HG03378 (cell line): ENCODE measurements around the gene PLA2G5.
A peak's percentile ranks its signal among the peaks of the same experiment; 100 is the strongest.
"Not testable (repeated sequence)": the region's sequence is repeated elsewhere in the genome, so short reads cannot be mapped to it uniquely, and the experiment has no call there.

Experiments used
- ATAC-seq: cut with Tn5 transposase; IDR thresholded peaks from one replicate; pipeline ENCODE4 v1.9.1; 2021; ENCODE audit warnings: mild to moderate bottlenecking, moderate library complexity; ENCODE audit not compliant: unreplicated experiment

Gene PLA2G5

GRCh38 chr1:20115479-20115878 is 45.5 kb downstream of the PLA2G5 start:
- no peak for ATAC-seq

DNA sequence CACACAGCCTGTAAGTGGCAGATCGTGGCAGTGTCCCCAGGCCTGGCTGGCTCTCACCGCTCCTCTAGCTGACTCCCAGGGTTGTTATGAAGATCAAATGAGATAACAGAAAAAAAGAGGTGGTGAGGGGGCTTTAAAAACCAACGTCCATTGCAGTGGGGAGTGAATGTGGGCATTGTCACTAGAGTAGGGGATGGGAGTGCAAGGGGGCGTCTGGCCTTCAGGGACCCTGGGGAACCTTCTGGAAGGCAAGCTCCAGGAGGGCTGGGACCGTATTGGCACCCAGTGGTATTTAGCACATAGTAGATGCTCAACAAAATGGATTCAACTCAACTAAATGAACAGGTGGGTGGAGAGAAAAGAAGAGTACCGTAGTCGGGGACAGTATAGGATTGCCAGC is 45.9 kb downstream of the PLA2G5 start:
- no peak for ATAC-seq

DNA sequence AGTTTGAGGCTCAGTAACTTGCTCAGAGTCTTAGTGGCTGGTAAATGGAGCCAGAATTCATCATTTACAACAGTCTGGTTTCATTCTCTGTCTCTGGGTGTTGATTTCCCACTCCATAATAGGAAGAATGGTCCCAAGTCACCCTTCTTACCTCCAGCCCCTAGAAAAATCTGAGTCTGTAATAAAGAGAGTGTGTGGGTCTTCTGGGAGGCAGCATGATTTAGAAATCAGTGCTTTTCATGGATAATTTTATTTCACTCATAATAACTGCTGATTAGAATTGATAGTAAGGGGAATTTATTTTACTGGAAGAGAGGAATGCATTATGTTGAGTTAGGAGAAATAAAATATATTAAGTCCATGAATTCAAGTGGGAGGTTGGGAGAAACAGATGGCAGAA is 47.2 kb downstream of the PLA2G5 start:
- ATAC-seq: no peak

- no peak for ATAC-seq
These were observed 49.4 kb downstream of the PLA2G5 start, which contains the start of gene PLA2G2D for GRCh38 chr1:20119347-20119746. Gene PLA2G2D, minus strand, starts transcription at chr1:20119536. Its CDS starts 38 bp downstream, at chr1:20119498.

DNA sequence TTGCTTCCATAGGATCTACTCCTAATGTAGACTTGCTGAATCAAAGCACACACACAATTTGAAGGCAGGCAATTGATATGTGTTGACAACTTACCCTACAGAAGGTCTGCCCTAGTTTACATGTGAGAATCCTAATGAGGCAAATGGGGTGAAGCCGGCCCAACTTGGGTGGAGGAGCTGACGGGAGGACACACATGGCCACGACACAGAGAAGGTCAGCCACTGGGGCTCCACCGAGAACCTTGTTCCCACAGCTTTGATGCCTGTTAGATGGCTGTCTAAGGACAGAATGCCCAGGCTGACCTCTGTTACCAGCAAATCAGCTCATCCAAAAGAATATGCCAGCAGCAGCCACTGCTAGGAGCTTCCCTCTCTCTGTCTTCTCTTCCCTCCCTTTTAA is 50.8 kb downstream of the PLA2G5 start:
- ATAC-seq: no peak

- no peak for ATAC-seq
These were observed 53.9 kb downstream of the PLA2G5 start for GRCh38 chr1:20123722-20124455.

- ATAC-seq: no peak
These were observed 54.6 kb downstream of the PLA2G5 start for GRCh38 chr1:20124456-20125057.

- no peak for ATAC-seq
These were observed 55.1 kb downstream of the PLA2G5 start for GRCh38 chr1:20125100-20125499.

DNA sequence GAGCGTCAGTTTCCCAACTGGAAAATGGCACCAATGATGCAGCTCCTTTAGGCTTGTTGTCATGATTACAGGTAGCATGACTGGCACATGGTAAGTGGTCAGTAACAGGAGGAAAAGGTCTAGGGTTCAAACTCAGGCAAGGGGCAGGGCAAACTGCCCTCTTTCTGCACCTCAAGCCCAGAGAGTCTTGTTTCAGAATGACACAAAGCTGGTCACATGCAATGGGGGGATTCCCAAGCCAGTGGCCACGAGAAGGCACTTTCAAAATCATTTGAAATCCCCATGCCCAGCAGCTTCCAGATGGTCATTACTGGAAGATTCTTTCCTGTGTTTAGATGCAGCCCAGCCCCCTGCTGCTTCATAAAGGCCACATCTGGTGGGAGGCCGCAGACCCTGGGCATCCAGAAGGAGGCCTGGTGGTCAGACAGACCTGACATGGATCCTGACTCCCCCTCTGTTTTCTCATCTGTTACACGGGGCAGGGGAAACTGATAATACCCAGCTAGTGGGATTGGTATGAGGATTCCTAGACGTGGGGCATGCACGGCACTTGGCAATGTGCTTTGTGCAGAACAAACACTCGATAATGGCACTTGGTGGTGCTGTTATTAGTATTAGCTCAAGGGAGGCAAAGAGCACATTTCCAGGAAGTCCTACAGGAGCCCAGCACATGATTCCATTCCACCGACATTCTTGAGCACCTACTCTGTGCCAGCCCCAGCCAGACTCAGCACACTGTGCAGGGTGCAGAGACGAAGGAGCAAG is 56.2 kb downstream of the PLA2G5 start:
- ATAC-seq: peak; percentile 47

DNA sequence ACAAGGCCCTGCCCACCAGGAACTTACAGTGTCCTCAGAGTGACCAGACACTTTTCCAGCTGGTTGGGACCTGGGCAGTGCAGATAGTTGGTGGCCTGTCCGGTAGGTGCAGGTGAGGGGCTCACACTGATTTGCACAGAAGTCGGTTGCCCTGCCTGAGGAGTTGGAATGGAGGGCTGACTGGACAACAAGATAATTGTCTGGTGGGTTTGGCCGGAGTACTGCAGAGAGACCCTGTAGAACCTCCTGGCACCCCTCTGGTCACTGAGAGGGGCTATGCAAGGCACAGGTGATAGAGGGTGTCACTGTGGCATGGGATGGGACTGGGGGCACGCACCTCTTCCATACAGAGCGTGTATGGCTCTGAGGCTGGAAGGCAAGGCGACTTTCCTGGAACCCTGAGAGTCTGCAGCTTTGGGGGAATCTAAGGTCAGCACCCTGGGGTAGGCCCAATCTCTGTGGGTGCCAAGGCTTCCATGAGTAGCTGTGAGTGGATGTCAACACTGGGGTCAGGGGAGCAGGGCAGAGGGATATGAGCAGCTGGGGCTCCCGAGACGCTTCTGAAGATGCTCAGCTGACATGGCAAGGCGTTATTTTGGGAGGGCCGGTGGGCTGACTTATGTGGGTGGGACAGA is 56.9 kb downstream of the PLA2G5 start:
- ATAC-seq: no peak

DNA sequence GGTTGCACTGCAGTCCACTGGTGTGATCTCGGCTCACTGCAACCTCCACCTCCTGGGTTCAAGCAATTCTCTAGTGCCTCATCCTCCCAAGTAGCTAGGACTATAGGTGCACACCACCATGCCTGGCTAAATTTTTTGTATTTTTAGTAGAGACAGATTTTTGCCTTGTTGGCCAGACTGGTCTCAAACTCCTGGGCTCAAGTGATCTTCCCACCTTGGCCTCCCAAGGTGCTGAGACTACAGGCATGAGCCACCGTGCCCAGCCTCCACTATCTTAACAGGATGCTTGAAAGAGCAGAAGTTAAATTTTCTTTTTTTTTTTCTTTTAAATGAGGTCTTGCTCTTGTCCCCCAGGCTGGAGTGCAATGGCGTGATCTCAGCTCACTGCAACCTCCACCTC is 60.5 kb downstream of the PLA2G5 start:
- ATAC-seq: not testable (repeated sequence)

GRCh38 chr1:20134995-20135394 is 65.0 kb downstream of the PLA2G5 start:
- no peak for ATAC-seq

DNA sequence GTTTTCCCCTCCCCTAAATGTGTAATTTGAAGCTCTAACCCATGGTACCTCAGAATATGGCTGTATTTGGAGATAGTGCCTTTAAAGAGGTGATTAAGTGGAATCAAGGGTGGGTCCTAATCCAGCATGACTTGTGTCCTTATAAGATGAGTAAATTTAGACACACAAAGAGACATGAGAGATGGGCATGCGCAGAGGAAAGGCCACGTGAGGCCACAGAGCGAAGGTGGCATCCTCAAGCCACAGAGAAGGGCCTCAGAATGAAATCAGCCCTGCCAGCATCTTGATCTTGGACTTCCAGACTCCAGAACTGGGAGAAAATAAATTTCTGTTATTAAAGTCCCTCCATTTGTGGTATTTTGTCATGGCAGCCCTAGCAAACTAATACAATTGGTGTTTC is 66.3 kb downstream of the PLA2G5 start:
- ATAC-seq: no peak

DNA sequence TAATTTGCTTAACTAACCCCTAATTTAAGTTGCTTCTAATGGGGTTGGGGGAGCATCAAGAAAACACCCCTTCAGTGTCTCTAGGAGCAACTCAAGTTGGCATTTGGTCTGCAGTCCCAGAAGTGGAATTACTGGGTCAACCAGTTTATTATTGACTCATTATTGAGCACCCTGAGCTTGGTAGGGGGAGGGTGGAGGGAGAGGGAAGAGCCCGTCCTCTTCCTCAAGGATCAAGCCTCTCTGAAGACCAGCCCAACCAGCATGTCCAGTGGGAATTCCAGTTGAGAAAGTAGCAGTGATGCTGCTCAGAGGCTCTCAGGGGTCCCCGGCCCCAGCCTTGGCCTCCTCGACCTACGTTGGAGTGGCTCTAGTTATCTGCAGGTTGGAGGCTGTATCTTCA is 67.1 kb downstream of the PLA2G5 start:
- ATAC-seq: no peak

GRCh38 chr1:20137604-20138003 is 67.6 kb downstream of the PLA2G5 start:
- ATAC-seq: no peak

DNA sequence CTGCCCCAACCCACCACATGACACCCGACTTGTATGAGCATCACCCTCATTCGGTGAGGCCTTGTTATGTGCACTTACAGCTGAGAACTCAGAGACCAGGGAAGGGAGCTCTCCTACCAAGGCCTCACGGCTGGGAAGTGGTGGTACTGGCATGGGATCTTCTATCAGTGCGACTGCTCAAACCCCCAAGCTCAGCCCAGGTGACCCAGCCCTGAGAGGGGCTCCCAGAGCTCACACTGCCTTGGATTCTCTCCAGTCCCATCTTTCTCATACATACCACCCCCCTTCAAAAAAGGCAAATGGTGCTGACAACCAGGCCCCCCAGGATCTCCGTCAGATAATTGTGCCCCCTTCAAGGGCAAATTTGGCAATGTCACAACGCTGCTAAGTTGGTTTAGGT is 68.4 kb downstream of the PLA2G5 start:
- no peak for ATAC-seq

- ATAC-seq: no peak
These were observed 69.1 kb downstream of the PLA2G5 start, which contains the start of gene PLA2G2F for GRCh38 chr1:20138961-20139550. Gene PLA2G2F, plus strand, starts transcription at chr1:20139323. Its CDS starts 105 bp downstream, at chr1:20139428.

DNA sequence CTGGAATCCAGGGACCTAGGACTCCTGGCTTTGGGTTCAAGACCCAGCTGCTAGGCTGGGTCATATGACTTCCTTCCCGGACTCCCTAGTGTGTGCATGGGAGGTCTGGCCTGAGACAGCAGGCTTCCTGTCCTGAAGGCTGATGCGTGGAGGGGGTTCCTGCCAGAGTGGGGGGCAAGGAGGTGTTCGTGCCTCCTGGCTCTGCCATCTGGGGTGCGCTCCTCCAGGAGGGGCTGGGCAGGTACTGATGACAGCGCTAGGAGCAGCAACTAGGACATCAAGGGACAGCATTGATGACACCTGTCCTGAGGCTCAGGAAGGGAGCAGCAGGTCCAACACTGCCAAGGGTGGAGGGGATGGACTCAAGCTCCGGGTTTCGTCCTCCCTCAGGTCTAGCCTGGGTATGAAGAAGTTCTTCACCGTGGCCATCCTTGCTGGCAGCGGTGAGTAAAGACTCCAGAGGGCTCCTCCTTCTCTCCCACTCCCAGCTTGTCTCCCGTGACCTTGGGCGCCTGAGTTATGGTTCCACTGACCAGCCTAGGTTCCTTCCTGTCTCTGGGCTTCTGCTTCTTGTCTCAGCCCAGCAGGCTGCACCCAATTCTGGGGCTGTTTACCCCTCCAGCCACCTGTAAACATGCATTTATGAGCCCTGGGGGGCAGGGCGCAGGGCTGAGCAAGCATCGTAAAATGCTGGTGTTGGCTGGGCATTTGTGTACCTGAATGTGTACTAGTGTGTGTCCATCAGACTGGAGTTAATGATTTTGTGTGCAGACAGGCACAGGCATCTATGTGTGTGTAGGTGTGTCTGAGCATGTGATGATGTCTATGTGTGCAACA is 70.0 kb downstream of the PLA2G5 start:
- ATAC-seq: no peak

DNA sequence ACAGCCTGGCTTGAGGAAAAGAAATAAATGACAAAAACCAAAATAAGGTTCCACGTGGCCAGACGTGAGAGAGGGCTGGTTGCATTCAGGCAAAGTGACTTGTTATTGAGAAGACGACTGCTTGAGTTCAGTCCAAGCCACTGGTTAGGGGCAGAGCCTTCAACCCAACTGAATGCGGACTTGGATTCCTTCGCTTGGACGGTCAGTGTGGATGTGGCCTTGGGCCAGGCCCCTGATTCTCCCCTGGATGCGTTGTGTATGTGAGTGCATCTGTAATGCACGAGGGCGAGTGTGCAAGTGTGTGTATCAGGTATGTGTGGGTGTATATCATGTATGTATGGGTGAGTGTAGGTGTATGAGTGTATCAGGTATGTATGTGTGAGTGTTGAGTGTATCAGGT is 71.0 kb downstream of the PLA2G5 start:
- ATAC-seq: no peak

DNA sequence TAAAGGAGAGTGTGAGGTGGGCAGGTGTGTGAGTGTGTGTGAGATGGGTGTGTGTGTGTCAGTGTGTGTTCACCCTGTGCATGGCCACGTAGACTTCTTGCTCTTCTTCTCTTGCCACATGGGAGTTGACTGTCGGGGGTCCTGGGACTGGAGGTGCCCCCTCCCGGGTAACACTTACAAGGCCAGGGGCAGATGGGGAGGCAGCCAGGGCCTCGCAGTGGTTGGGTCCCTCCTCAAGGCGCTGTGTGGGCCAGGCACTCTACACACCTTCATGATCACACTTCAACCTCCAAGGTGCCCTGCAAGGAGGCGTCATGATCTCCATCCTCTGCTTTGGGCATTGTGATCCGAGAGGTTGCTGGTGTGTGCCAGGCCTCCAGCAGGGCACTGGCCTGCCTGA is 71.5 kb downstream of the PLA2G5 start:
- ATAC-seq: no peak
